Measurements from ENCODE around the gene NOTO.

GRCh38 chr2:73223821-73224220, 21.4 kb downstream of the NOTO start:
- TF ChIP-seq CTCF (IDR thresholded peaks at IDR 0.05): no peak
- no peak for TF ChIP-seq EZH2phosphoT487 (IDR thresholded peaks at IDR 0.05)
